GM12891 (cell line): ENCODE measurements around the gene CDK5RAP2.

Source experiments
- POLR2A ChIP-seq: IDR thresholded peaks from 2 replicates; pipeline ENCODE4 v1.6.1; 2011; ENCODE audit warnings: low read depth, low read length, control low read depth
- POLR2AphosphoS5 ChIP-seq: IDR thresholded peaks from 2 replicates; pipeline ENCODE4 v1.6.1; 2011; ENCODE audit warnings: low read depth, low read length, control low read depth
- TAF1 ChIP-seq: IDR thresholded peaks from 2 replicates; pipeline ENCODE4 v1.6.1; 2011; ENCODE audit warnings: low read depth, low read length, control low read depth

DNA sequence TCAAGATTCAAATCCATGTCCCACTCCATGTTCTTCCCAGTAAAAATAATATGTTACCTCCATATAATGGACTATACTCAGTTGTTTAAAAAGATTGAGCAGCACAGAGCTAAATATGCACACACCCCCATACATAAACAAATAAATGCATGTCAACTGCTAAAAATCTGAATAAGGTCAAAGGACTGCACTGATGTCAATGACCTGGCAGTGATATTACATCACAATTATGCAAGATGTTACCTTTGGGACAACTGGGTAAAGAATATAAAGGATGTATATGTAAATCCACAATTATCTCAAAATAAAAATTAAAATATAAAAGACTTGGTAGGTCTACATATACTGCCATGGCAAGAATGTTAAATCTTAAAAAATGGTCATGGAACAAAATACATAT, 57.9 kb downstream of the CDK5RAP2 start:
- TF ChIP-seq POLR2A (no peak), POLR2AphosphoS5 (no peak), TAF1 (no peak)
